Measurements from ENCODE around the gene B3GAT2. TPM values are rescaled to one million over a fixed set of nuclear protein-coding genes. Genes with fewer than 3 reads are reported as not detected.

B3GAT2 gene
- total RNA-seq, 1 experiment from 2014 or later, result 0.22 TPM

DNA sequence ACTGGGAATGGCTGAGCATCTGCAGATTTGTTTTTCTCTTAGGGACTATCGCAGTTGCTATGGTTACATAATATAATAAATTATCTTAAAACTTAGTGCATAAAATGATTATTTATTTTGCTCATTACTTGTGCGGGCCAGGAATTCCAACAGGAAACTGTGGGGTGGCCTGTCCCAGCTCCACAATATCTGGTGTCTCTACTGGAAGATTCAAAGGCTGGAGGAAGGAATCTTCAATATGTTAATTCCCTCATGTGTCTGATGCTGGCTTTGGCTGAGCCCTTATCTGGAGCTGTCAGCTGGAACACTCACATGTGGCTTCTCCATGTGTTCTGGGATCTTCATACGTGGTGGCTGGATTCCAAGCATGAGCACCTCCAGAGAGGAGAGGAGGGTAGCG is 23.9 kb upstream of the B3GAT2 start:
- Mint-ChIP-seq H3K36me3 (ENCODE audit: insufficient read depth in 1 of 3, low read depth in 3 of 3) (no peaks in the 10 kb centered on the region), H3K4me3 (no peak overlapping the region), H3K27ac (no peak overlapping the region), H3K9me3 (peaks cover 2 to 3% of the 10 kb centered on the region in 2 experiments; a peak in 3 of 5 replicates), H3K27me3 (ENCODE audit: low read depth) (no peaks in the 10 kb centered on the region), H3K4me1 (peaks cover 0 to 6% of the 10 kb centered on the region in 2 experiments; a peak in 2 of 4 replicates)
- H3K79me1 ChIP-seq (ENCODE audit: insufficient read depth, low read depth, low read length, poor library complexity, severe bottlenecking), result no peaks in the 10 kb centered on the region
- H2BK15ac ChIP-seq (ENCODE audit: low read depth, low read length), result no peak overlapping the region
- no peaks in the 10 kb centered on the region for H3K27me3 ChIP-seq (ENCODE audit: insufficient read depth, low read length)
- TF ChIP-seq, protein P1, sequence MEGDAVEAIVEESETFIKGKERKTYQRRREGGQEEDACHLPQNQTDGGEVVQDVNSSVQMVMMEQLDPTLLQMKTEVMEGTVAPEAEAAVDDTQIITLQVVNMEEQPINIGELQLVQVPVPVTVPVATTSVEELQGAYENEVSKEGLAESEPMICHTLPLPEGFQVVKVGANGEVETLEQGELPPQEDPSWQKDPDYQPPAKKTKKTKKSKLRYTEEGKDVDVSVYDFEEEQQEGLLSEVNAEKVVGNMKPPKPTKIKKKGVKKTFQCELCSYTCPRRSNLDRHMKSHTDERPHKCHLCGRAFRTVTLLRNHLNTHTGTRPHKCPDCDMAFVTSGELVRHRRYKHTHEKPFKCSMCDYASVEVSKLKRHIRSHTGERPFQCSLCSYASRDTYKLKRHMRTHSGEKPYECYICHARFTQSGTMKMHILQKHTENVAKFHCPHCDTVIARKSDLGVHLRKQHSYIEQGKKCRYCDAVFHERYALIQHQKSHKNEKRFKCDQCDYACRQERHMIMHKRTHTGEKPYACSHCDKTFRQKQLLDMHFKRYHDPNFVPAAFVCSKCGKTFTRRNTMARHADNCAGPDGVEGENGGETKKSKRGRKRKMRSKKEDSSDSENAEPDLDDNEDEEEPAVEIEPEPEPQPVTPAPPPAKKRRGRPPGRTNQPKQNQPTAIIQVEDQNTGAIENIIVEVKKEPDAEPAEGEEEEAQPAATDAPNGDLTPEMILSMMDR (conservative IDR thresholded peaks at IDR 0.05), result no peak
- H3K79me2 ChIP-seq (ENCODE audit: insufficient read depth, low read length), result no peaks in the 10 kb centered on the region
- H4K20me1 ChIP-seq (ENCODE audit: control insufficient read depth, insufficient read depth, insufficient read length), result no peaks in the 10 kb centered on the region
- no peak overlapping the region for H4K8ac ChIP-seq (replicated peaks; ENCODE audit: insufficient read length, low read depth, low read length)
- no peak overlapping the region for H2AK5ac ChIP-seq (ENCODE audit: insufficient read length, low read length)
- DNase-seq, result no peak
- WGBS (ENCODE audit: extremely low coverage, insufficient read length, low lambda C conversion rate), result no CpG with 5 or more reads among the region's 4 CpGs
- H3K27ac ChIP-seq (ENCODE audit: insufficient read length, low read depth, low read length), result no peak overlapping the region
- no peak overlapping the region for H2BK5ac ChIP-seq (ENCODE audit: insufficient read length, low read length)
- no peak overlapping the region for H4K5ac ChIP-seq (ENCODE audit: insufficient read length, low read depth, low read length)
- H3K23ac ChIP-seq (ENCODE audit: insufficient read length, low read depth, low read length), result no peak overlapping the region
- no peak overlapping the region for H2BK20ac ChIP-seq (ENCODE audit: low read depth, low read length, poor library complexity, severe bottlenecking)
- no peak overlapping the region for H3K4me2 ChIP-seq (ENCODE audit: insufficient read depth, insufficient read length, low read length)
- no peak overlapping the region for H3T11ph ChIP-seq (ENCODE audit: low read length)
- H3K9ac ChIP-seq (ENCODE audit: extremely low read depth, insufficient read length, low read length), result no peak overlapping the region
- no peak overlapping the region for H3K4ac ChIP-seq (ENCODE audit: low read depth, low read length)
- H2BK120ac ChIP-seq (ENCODE audit: low read depth, low read length, poor library complexity, severe bottlenecking), result no peak overlapping the region
- H3K4me1 ChIP-seq (ENCODE audit: insufficient read depth, low read length), result no peaks in the 10 kb centered on the region
- no peaks in the 10 kb centered on the region for H3K23me2 ChIP-seq (ENCODE audit: insufficient read length, low read depth, low read length, poor library complexity, severe bottlenecking)
- H4K91ac ChIP-seq (ENCODE audit: insufficient read length, low read depth, low read length), result no peak overlapping the region
- H3K9me3 ChIP-seq (ENCODE audit: control insufficient read depth, low read depth, low read length), result no peaks in the 10 kb centered on the region
- H2AFZ ChIP-seq (ENCODE audit: low read length), result no peak overlapping the region
- H3K18ac ChIP-seq (ENCODE audit: insufficient read length, low read depth, low read length), result no peak overlapping the region
- no peak overlapping the region for H3K56ac ChIP-seq (ENCODE audit: insufficient read length, low read depth, low read length)
- no peak overlapping the region for H2BK12ac ChIP-seq (ENCODE audit: insufficient read length, low read depth, low read length)
- no peak overlapping the region for H3K14ac ChIP-seq (ENCODE audit: insufficient read depth, low read length)

All from H9 (cell line).